EL (cell line): Measurements from ENCODE around the gene CLCN3.
"Not testable (repeated sequence)": the region's sequence is repeated elsewhere in the genome, so short reads cannot be mapped to it uniquely, and the experiment has no call there.

Source experiments
- DNase-seq: peaks from one replicate; pipeline ENCODE4 v3.0.0-alpha.2; 2016

Gene CLCN3

GRCh38 chr4:169658196-169658595 is 37.8 kb downstream of the CLCN3 start:
- DNase-seq, result no peak

GRCh38 chr4:169658975-169659715 is 38.8 kb downstream of the CLCN3 start:
- no peak for DNase-seq

- peak; percentile 96 for DNase-seq
These were observed 39.6 kb downstream of the CLCN3 start for GRCh38 chr4:169659716-169660670.

GRCh38 chr4:169660929-169661328 is 40.6 kb downstream of the CLCN3 start:
- DNase-seq, result no peak

GRCh38 chr4:169661761-169662160 is 41.4 kb downstream of the CLCN3 start:
- no peak for DNase-seq

- DNase-seq, result no peak
These were observed 41.8 kb downstream of the CLCN3 start for GRCh38 chr4:169662206-169662605.

- DNase-seq, result no peak
These were observed 43.0 kb downstream of the CLCN3 start for GRCh38 chr4:169663402-169663801.

- no peak for DNase-seq
These were observed 43.5 kb downstream of the CLCN3 start for GRCh38 chr4:169663831-169664230.

- DNase-seq, result no peak
These were observed 44.2 kb downstream of the CLCN3 start for GRCh38 chr4:169664615-169665014.

- DNase-seq, result no peak
These were observed 44.8 kb downstream of the CLCN3 start for GRCh38 chr4:169665046-169665737.

GRCh38 chr4:169668069-169668721 is 47.8 kb downstream of the CLCN3 start:
- DNase-seq, result no peak

GRCh38 chr4:169675825-169676224 is 55.4 kb downstream of the CLCN3 start:
- no peak for DNase-seq

- no peak for DNase-seq
These were observed 56.9 kb downstream of the CLCN3 start for GRCh38 chr4:169677150-169677748.

- not testable (repeated sequence) for DNase-seq
These were observed 58.1 kb downstream of the CLCN3 start for GRCh38 chr4:169678486-169678885.

GRCh38 chr4:169678951-169679591 is 58.7 kb downstream of the CLCN3 start:
- DNase-seq, result not testable (repeated sequence)

- DNase-seq, result no peak
These were observed 62.1 kb downstream of the CLCN3 start for GRCh38 chr4:169682372-169683047.

- DNase-seq, result no peak
These were observed 69.3 kb downstream of the CLCN3 start for GRCh38 chr4:169689681-169690080.

- no peak for DNase-seq
These were observed 70.4 kb downstream of the CLCN3 start for GRCh38 chr4:169690787-169691186.

GRCh38 chr4:169698331-169698730 is 78.0 kb downstream of the CLCN3 start:
- no peak for DNase-seq

- no peak for DNase-seq
These were observed 87.7 kb downstream of the CLCN3 start for GRCh38 chr4:169707958-169708643.

- no peak for DNase-seq
These were observed 95.4 kb downstream of the CLCN3 start for GRCh38 chr4:169715826-169716225.
